GM19324 (cell line): ENCODE data around the gene PITPNM1.
"Not testable (repeated sequence)": the region's sequence is repeated elsewhere in the genome, so short reads cannot be mapped to it uniquely, and the experiment has no call there.

Experiments
- ATAC-seq: cut with Tn5 transposase; IDR thresholded peaks from one replicate; pipeline ENCODE4 v1.9.1; 2021; ENCODE audit warnings: mild to moderate bottlenecking, moderate library complexity; ENCODE audit not compliant: unreplicated experiment, low FRiP score

PITPNM1 gene

GRCh38 chr11:67504950-67505581 is at the start of gene PITPNM1:
PITPNM1 (minus strand) TSS chr11:67505363; CDS start chr11:67504180, 1,183 bp downstream.
- ATAC-seq, result no peak

- ATAC-seq, result not testable (repeated sequence)
These were observed 46.5 kb upstream of the PITPNM1 start for GRCh38 chr11:67551697-67552096.

- ATAC-seq, result no peak
These were observed 46.0 kb upstream of the PITPNM1 start for GRCh38 chr11:67551127-67551526.

- ATAC-seq, result no peak
These were observed 43.5 kb upstream of the PITPNM1 start for GRCh38 chr11:67548555-67549110.

GRCh38 chr11:67548112-67548511 is 42.9 kb upstream of the PITPNM1 start:
- ATAC-seq, result not testable (repeated sequence)

GRCh38 chr11:67545280-67545679 is 40.1 kb upstream of the PITPNM1 start:
- ATAC-seq, result no peak

GRCh38 chr11:67544616-67545242 is 39.6 kb upstream of the PITPNM1 start:
- ATAC-seq, result no peak

GRCh38 chr11:67543585-67543984 is 38.4 kb upstream of the PITPNM1 start:
- no peak for ATAC-seq

- no peak for ATAC-seq
These were observed 37.8 kb upstream of the PITPNM1 start for GRCh38 chr11:67542971-67543370.

- no peak for ATAC-seq
These were observed 37.0 kb upstream of the PITPNM1 start for GRCh38 chr11:67542169-67542568.

GRCh38 chr11:67541198-67541597 is 36.0 kb upstream of the PITPNM1 start:
- ATAC-seq, result no peak

GRCh38 chr11:67539550-67539949 is 34.4 kb upstream of the PITPNM1 start:
- ATAC-seq, result no peak

- no peak for ATAC-seq
These were observed 33.8 kb upstream of the PITPNM1 start for GRCh38 chr11:67538823-67539505.

GRCh38 chr11:67538306-67538705 is 33.1 kb upstream of the PITPNM1 start:
- no peak for ATAC-seq

GRCh38 chr11:67535561-67535960 is 30.4 kb upstream of the PITPNM1 start:
- ATAC-seq, result no peak

- no peak for ATAC-seq
These were observed 29.0 kb upstream of the PITPNM1 start for GRCh38 chr11:67534070-67534679.

- ATAC-seq, result no peak
These were observed 27.7 kb upstream of the PITPNM1 start for GRCh38 chr11:67532889-67533288.

GRCh38 chr11:67530282-67530592 is 25.1 kb upstream of the PITPNM1 start:
- ATAC-seq, result no peak

- ATAC-seq, result no peak
These were observed 23.2 kb upstream of the PITPNM1 start for GRCh38 chr11:67528376-67528775.

GRCh38 chr11:67525275-67525976 is 20.3 kb upstream of the PITPNM1 start:
- no peak for ATAC-seq

GRCh38 chr11:67524480-67524808 is 19.3 kb upstream of the PITPNM1 start:
- no peak for ATAC-seq
